AG04450 (cell line): ENCODE data around the gene MAP2K3. TPM values are rescaled to one million over a fixed set of nuclear protein-coding genes. Genes with fewer than 3 reads are reported as not detected.
A peak's percentile ranks its signal among the peaks of the same experiment; 100 is the strongest.

Experiments
- CTCF ChIA-PET: fragments of 300-600, 350-600 bp; formaldehyde crosslinking; extraction: SDS; loops from one replicate; lab custom pipeline; 2022; ENCODE audit warnings: antibody characterized with exemption, inconsistent platforms; lab: Charles Lee
- POLR2A ChIA-PET: fragments of 350-600 bp; formaldehyde crosslinking; extraction: SDS; loops from one replicate; lab custom pipeline; 2021; ENCODE audit warnings: antibody characterized with exemption, inconsistent platforms; lab: Yijun Ruan, JAX
- DNase-seq: peaks from one replicate; pipeline ENCODE4 v3.0.0-alpha.2; 2011; ENCODE audit warnings: low read depth, low spot score
- H3K27ac ChIP-seq: one replicate; pipeline ENCODE4 v1.5.1; 2012; ENCODE audit warnings: low read depth, low read length, control low read depth
- H3K27me3 ChIP-seq: one replicate; pipeline ENCODE4 v1.6.0; 2012; ENCODE audit warnings: low read length; ENCODE audit not compliant: control insufficient read depth, insufficient read depth
- H3K4me3 ChIP-seq: 2 replicates; pipeline ENCODE4 v1.5.1; 2011; ENCODE audit warnings: mild to moderate bottlenecking, low read depth, low read length, control low read depth
- H3K9me3 ChIP-seq: 2 replicates; pipeline ENCODE4 v1.5.1; 2012; ENCODE audit warnings: low read length; ENCODE audit not compliant: control insufficient read depth, insufficient read depth
- CTCF ChIP-seq: IDR thresholded peaks from 2 replicates; pipeline ENCODE4 v1.5.1; 2011; ENCODE audit warnings: low read depth, low read length, control low read depth, inconsistent platforms
- polyA plus RNA-seq: library from polyadenylated mRNA; depleted of rRNA; stranded (reverse); fragments of >200 nt; gene quantifications from 2 replicates; pipeline ENCODE4 v1.2.3, GENCODE V29; 2011

The MAP2K3 gene
- polyA plus RNA-seq, 1 experiment = 13.7 TPM

GRCh38 chr17:21282231-21282630 lies 2.3 kb upstream of the MAP2K3 start:
- no peak overlapping the region for H3K4me3 ChIP-seq
- no peaks in the 10 kb centered on the region; the same call in 1 of the 2 replicates for H3K9me3 ChIP-seq
- peak overlapping the region; percentile 97 for H3K27ac ChIP-seq

DNA sequence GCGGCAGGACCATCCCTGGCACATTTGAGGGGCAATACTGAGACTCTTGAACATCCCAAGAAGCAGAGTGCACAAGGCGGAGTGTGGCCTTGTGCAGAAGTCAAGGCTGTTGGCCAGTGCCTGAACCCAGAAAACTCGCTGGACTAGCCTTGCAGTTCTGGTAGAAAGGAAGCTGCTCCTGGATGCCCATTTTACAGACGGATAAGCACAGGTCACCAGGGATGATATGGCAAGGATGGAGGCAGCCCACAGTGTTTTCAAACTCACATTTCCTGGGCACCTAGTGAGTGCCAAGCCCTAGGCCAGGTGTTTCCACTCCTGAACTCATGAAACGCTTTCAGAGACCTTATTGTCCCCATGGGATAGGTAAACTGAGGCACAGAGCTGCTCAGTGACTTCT lies 1.7 kb upstream of the MAP2K3 start:
- Histone ChIP-seq H3K27me3 (no peaks in the 10 kb centered on the region), H3K4me3 (no peak overlapping the region), H3K27ac (peak overlapping the region; percentile 97), H3K9me3 (no peaks in the 10 kb centered on the region; the same call in 1 of the 2 replicates)
- no peak for TF ChIP-seq CTCF
- DNase-seq = no peak
- ChIA-PET POLR2A (no interaction called here), CTCF (interaction anchor here (3.2 to 4.8 kb wide), 2 partner anchors 154 to 229 kb away, joined by 17 to 47 read pairs; no protein-coding TSS in a partner anchor)

More at GRCh38 chr17:21282231-21282630, 2.3 kb upstream of the MAP2K3 start:
- ChIA-PET POLR2A (no interaction called here), CTCF (interaction anchor here (0.8 to 4.8 kb wide), 4 partner anchors 153 to 229 kb away, joined by 4 to 47 read pairs (median 10); no protein-coding TSS in a partner anchor)
- DNase-seq = peak; percentile 92
- no peaks in the 10 kb centered on the region for H3K27me3 ChIP-seq
- TF ChIP-seq CTCF = no peak

DNA sequence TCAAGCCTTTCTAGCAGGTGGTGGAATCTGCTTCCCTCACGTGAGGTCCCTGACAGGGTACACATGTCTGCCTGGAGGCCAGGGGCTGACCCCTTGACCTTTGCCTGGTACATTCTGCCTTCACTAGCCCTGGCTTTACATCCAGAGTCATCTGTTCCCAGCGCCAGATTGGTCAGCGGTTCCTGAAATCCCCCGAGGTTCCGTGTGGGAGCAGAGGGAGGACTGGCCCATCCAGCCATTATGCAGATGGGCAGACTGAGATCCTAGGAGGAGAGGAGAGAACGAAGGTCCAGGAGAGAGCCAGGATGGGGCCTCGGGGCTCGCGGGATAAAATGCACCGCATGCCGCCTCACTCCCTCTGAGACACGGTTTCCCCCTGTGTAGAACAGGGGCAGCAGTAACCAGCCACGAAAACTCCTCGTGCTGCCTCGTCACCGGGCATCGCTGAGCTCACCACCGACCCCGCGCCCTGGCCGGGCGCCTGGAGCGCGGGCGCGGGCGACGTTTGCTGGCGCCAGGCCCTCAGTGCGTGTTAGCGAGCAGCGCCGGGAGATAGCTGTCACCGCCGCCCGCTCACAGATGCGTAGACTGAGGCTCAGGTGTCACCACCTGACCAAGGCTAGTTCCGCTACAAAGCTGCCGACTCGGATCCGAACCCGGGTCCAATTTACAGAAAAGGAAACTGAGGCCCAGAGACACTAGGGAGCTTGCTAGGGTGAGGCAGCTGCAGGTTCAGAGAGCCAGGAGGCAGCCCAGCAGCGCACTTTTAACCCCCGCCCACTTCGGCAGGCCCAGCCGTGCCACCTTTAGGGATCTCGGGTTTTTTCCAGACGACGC lies 811 bp upstream of the MAP2K3 start:
- ChIA-PET POLR2A (no interaction called here), CTCF (interaction anchor here (0.7 to 3.2 kb wide), 2 partner anchors 155 to 229 kb away, joined by 3 to 17 read pairs; no protein-coding TSS in a partner anchor)
- peak overlapping the region; percentile 97 for H3K27ac ChIP-seq

GRCh38 chr17:21285164-21286065 lies 904 bp downstream of the MAP2K3 start:
- Histone ChIP-seq H3K9me3 (no peaks in the 10 kb centered on the region; the same call in 1 of the 2 replicates), H3K27me3 (no peaks in the 10 kb centered on the region), H3K4me3 (peak overlapping the region; percentile 86), H3K27ac (peak overlapping the region; percentile 91)
- ChIA-PET CTCF (interaction anchor here (1.1 to 2.1 kb wide), 3 partner anchors 156 to 227 kb away, joined by 3 to 8 read pairs (median 3); no protein-coding TSS in a partner anchor), POLR2A (interaction anchor here (1.2 to 3.1 kb wide), 4 partner anchors 9 to 242 kb away, joined by 4 to 14 read pairs (median 8); partner anchors contain the start of gene USP22)
- TF ChIP-seq CTCF = no peak
- no peak for DNase-seq

More for the DNA sequence above, 811 bp upstream of the MAP2K3 start:
- no peak for TF ChIP-seq CTCF
- Histone ChIP-seq H3K4me3 (peak overlapping the region; percentile 47), H3K9me3 (no peaks in the 10 kb centered on the region; the same call in 1 of the 2 replicates), H3K27me3 (no peaks in the 10 kb centered on the region)
- DNase-seq = no peak
